Adrenal gland (tissue), 12 donors: ENCODE data around the gene KIF11. TPM values are rescaled to one million over a fixed set of nuclear protein-coding genes. Genes with fewer than 3 reads are reported as not detected.

Experiments
- DNase-seq, 7 donors: peaks; one replicate each; pipeline ENCODE4 v3.0.0-alpha.2; 2019 to 2020
- H3K27ac ChIP-seq, 5 donors: fragments of 200-600 bp; sonication (generic) in 4 of 5; 1 replicate in 3 of 5; 2 replicates in 2 of 5; pipeline versions ENCODE4 v1.5.1 to v1.8.0; 2016 to 2020; ENCODE audit warnings: mild to moderate bottlenecking in 1 of 5
- H3K27me3 ChIP-seq: fragments of 200-600 bp; 2 replicates; pipeline ENCODE4 v1.8.0; 2021
- H3K36me3 ChIP-seq, 2 donors: fragments of 200-600 bp; replicated peaks in 1 of 2; 1 replicate in 1 of 2; 2 replicates in 1 of 2; pipeline versions ENCODE4 v1.5.1 to v1.8.0; 2018 to 2022
- H3K4me1 ChIP-seq, 2 donors: fragments of 200-600 bp; replicated peaks in 1 of 2; 1 replicate in 1 of 2; 2 replicates in 1 of 2; pipeline versions ENCODE4 v1.5.1 to v1.8.0; 2018 to 2021
- H3K4me3 ChIP-seq, 4 donors: fragments of 200-600 bp; sonication (generic) in 3 of 4; one replicate each; pipeline ENCODE4 v1.5.1; 2016 to 2018
- H3K9me3 ChIP-seq, 3 donors: fragments of 200-600 bp; sonication (generic) in 1 of 3; replicated peaks in 1 of 3; 1 replicate in 2 of 3; 2 replicates in 1 of 3; pipeline versions ENCODE4 v1.5.1 to v1.8.0; 2016 to 2021
- POLR2A ChIP-seq, 2 donors: fragments of 450-650 bp; IDR thresholded peaks; one replicate each; pipeline ENCODE4 v1.6.1; 2017; ENCODE audit warnings: antibody characterized with exemption in 2 of 2, mild to moderate bottlenecking in 2 of 2, moderate library complexity in 1 of 2
- WGBS, 4 donors: extraction: QIAGEN DNeasy Blood & Tissue Kit in 2 of 4; methylation state at CpG; one replicate each; pipeline versions ENCODE4 v1.1.5 to v1.1.7; 2013 to 2017; 5-methylcytosine and 5-hydroxymethylcytosine counted together
- intact Hi-C, 2 donors: fragments of 100-400 bp; cut with DNase I; formaldehyde crosslinking; loops; one replicate each; pipeline versions ENCODE4 v1.14.1 to v1.15.0; 2022 to 2023
- polyA plus RNA-seq, 3 donors: library from polyadenylated mRNA; stranded (reverse); fragments of 200-250 nt in 2 of 3; fragments of 350-450 nt in 1 of 3; fragmentation: Illumina TruSeq in 1 of 3; extraction: RNeasy Lipid Tissue Mini Kit (QIAGEN cat#74804) in 1 of 3; gene quantifications; one replicate each; pipeline ENCODE4 v1.2.3, GENCODE V29; 2013 to 2014
- small RNA-seq, 2 donors: library from RNA; depleted of rRNA; stranded (forward); fragments of <200 nt; gene quantifications; one replicate each; pipeline ENCODE3, GENCODE V24; 2016
- total RNA-seq, 9 donors: library from RNA; depleted of rRNA in 4 of 9; stranded (reverse); fragments of >200 nt in 4 of 9; fragments of 120-200 nt in 1 of 9; fragmentation: NEBNext Ultra II Directional in 1 of 9; extraction: Animal tissue kit (Norgen Biotek cat#: 25700) in 1 of 9; gene quantifications; one replicate each; pipeline versions ENCODE4 v1.1.0 to v1.2.4, GENCODE V29; 2013 to 2023
- TF ChIP-seq, protein P1 (sequence below), 6 experiments: fragments of 450-650 bp in 4 of 6; fragments of 200-600 bp in 2 of 6; sonication (generic) in 1 of 6; IDR thresholded peaks; 1 replicate in 5 of 6; 2 replicates in 1 of 6; pipeline versions ENCODE4 v1.5.1 to v1.8.0; 2016 to 2021; ENCODE audit warnings: antibody characterized with exemption in 6 of 6, mild to moderate bottlenecking in 2 of 6, moderate library complexity in 1 of 6
- donor health status: healthy with polysubstance abuse.
- donor health status: Bipolar disorder and iron deficiency.
- donor health status: DM: yes; HTN: yes; CAD: no.
- donor health status: DM: no; HTN: no; CAD: no.
- donor health status: DM: no; HTN: no; CAD: no.
- donor health status: DM: yes; HTN: yes; CAD: no.

The KIF11 gene
- total and polyA plus RNA-seq, 12 donors = 0.30 to 11.6 (median 1.4) TPM

DNA sequence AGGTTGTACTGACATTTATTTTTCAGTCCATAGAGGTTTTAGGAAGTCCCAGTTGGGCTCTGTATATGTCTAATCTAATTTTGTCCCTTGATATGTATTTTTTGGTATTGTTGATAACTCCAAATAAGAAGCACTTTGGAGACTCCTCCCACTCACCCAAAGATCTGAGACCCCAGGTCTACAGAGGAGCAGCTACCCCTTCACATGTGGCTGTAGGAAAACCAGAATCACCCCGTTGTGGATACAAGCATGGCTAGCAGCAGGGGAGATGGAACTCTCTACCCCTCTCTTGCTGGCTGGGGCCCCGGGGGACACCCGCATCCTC, 106.2 kb downstream of the KIF11 start:
- 0 to 8% (median 1%) methylated on average over 1 to 3 of the region's 3 CpGs for WGBS, 4 donors
- no peaks in the 10 kb centered on the region for H3K27me3 ChIP-seq
- H3K36me3 ChIP-seq = peaks cover 0 to 10% of the 10 kb centered on the region in 2 donors
- peak overlapping the region in 3 of 4 donors; percentile 11 to 50 (median 16) for H3K4me3 ChIP-seq
- DNase-seq = no peak
- TF ChIP-seq, protein P1, sequence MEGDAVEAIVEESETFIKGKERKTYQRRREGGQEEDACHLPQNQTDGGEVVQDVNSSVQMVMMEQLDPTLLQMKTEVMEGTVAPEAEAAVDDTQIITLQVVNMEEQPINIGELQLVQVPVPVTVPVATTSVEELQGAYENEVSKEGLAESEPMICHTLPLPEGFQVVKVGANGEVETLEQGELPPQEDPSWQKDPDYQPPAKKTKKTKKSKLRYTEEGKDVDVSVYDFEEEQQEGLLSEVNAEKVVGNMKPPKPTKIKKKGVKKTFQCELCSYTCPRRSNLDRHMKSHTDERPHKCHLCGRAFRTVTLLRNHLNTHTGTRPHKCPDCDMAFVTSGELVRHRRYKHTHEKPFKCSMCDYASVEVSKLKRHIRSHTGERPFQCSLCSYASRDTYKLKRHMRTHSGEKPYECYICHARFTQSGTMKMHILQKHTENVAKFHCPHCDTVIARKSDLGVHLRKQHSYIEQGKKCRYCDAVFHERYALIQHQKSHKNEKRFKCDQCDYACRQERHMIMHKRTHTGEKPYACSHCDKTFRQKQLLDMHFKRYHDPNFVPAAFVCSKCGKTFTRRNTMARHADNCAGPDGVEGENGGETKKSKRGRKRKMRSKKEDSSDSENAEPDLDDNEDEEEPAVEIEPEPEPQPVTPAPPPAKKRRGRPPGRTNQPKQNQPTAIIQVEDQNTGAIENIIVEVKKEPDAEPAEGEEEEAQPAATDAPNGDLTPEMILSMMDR (IDR thresholded peaks at IDR 0.05) = no peak
- no peak for TF ChIP-seq POLR2A (IDR thresholded peaks at IDR 0.05)
- peaks cover 28 to 36% of the 10 kb centered on the region in 2 donors for H3K4me1 ChIP-seq
- H3K9me3 ChIP-seq = no peaks in the 10 kb centered on the region
- intact Hi-C loops = no loop called here
- peak overlapping the region; percentile 66 to 93 (median 73) for H3K27ac ChIP-seq

DNA sequence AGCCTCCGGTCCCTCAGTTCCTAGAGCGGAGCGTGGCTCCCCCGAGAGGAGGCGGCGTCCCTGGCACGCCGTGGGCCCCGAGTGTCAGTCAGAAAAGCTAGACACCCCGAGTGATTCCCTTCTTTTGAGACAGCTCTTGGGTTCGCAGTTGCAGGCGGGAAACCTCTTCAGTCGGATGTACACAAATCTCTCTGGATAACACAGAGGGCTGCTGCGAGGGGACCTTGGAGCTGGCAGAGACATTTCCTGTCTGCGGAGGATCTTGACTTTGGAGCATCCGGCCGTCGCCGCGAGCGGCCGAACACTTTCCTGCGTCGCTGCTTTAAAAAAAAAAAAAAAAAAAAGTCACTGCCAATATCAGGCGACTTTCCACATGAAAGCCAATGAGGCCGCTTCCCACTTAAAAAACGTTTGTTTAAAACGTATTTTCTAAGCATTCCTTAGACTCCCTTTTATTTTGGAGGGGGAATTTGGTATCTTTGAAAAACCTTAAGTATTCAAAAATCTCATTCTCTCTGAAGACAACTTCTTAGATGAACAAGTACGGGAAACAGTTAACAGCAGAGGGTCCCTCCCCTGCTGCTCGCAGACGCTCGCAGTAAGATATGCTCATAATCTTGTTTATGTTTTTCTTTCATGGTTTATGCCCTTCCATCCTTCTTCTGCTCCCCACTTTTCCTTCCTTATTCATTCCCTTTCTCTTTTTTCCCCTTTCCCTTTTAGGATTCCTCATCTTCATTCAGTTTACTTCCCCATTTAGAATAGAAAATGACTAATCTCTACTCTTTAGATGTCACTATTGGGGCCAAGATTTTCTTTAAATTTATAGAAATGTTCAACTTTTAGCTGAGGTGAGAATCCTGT, 106.8 kb downstream of the KIF11 start:
- peak; percentile 52 to 83 (median 75) for DNase-seq
- Histone ChIP-seq H3K9me3 (no peaks in the 10 kb centered on the region), H3K27ac (peak overlapping the region; percentile 66 to 93 (median 73)), H3K4me1 (peaks cover 22 to 30% of the 10 kb centered on the region in 2 donors), H3K27me3 (no peaks in the 10 kb centered on the region), H3K36me3 (peaks cover 0 to 7% of the 10 kb centered on the region in 2 donors), H3K4me3 (peak overlapping the region in 3 of 4 donors; percentile 11 to 50 (median 16))
- peak in 1 of 2 donors; percentile 74 for TF ChIP-seq POLR2A (IDR thresholded peaks at IDR 0.05)
- TF ChIP-seq, protein P1 (IDR thresholded peaks at IDR 0.05) = no peak
- intact Hi-C loops = no loop called here
- 0 to 2% (median 0%) methylated on average over 22 to 32 of the region's 32 CpGs for WGBS, 4 donors

DNA sequence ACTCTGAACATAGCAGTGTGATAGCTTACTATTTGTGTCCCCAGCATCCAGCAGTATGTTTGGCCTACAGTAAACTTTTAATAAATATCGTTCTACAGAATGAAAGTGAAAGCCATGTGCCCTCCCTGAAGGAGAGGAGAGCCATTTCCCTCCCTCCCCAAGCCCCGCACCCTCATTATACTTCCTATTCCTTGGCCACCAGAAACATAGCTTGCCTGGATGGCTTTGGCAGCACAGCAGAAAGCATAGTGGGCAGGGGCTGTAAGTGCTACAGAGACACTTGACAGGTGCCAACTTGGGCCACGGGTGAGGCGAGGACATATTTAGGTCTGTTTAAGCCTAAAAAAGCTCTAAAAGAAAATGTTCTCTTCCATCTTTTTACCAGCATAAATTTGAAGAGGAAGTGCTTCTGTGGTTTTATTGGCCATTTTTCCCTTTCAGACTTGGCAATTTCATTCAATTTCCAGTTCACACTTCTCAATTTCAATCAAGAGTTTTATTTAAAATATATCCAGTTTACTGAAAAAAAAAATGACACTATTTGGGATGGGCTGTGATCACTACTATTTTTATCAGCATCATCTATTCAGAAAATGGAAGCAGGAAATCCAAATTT, 109.5 kb downstream of the KIF11 start:
- WGBS, 4 donors = 37 to 56% (median 46%) methylated on average over 4 of the region's 4 CpGs
- Histone ChIP-seq H3K27ac (peak overlapping the region in 1 of 5 donors; percentile 19), H3K4me1 (peaks cover 8 to 11% of the 10 kb centered on the region in 2 donors), H3K4me3 (no peak overlapping the region), H3K9me3 (no peaks in the 10 kb centered on the region), H3K36me3 (no peaks in the 10 kb centered on the region), H3K27me3 (no peaks in the 10 kb centered on the region)
- DNase-seq = peak in 4 of 7 donors; percentile 20 to 56 (median 34)
- intact Hi-C loops = no loop called here
- TF ChIP-seq, protein P1 (IDR thresholded peaks at IDR 0.05) = no peak
- TF ChIP-seq POLR2A (IDR thresholded peaks at IDR 0.05) = no peak

Small RNAs within 50 kb of the gene (small RNA-seq; reads per million reads assigned to genes)
- gene RN7SL644P = 0 reads per million in 2 donors

Other genes with a start within 250 kb of the KIF11 start
- 10 to 100 TPM; 24.5 to 62.0 (median 38.2) TPM for gene IDE, start 19.0 kb upstream of the KIF11 start, total RNA-seq
- 10 to 100 TPM in 1 of 3 donors, 1 to 10 TPM in 2; 8.6 to 44.9 (median 8.8) TPM for gene IDE, start 19.0 kb upstream of the KIF11 start, polyA plus RNA-seq
- gene HHEX, start 96.8 kb downstream of the KIF11 start, total RNA-seq = 10 to 100 TPM; 10.2 to 49.3 (median 25.5) TPM
- gene HHEX, start 96.8 kb downstream of the KIF11 start, polyA plus RNA-seq = 10 to 100 TPM; 14.4 to 20.8 (median 18.5) TPM